GM19099 (cell line): Measurements from ENCODE around the gene CD1D.
A peak's percentile ranks its signal among the peaks of the same experiment; 100 is the strongest.

Experiments
- POLR2A ChIP-seq: IDR thresholded peaks from 3 replicates; pipeline ENCODE4 v1.6.1; 2011; ENCODE audit warnings: low read depth; ENCODE audit not compliant: insufficient read length; ENCODE audit errors: extremely low read depth

CD1D gene

GRCh38 chr1:158155673-158156072, 25.0 kb upstream of the CD1D start:
- TF ChIP-seq POLR2A: no peak

- TF ChIP-seq POLR2A: no peak
Measured at GRCh38 chr1:158159597-158159996, 21.1 kb upstream of the CD1D start.

- TF ChIP-seq POLR2A: no peak
Measured at GRCh38 chr1:158161446-158161845, 19.2 kb upstream of the CD1D start.

- no peak for TF ChIP-seq POLR2A
Measured at GRCh38 chr1:158163000-158163947, 17.4 kb upstream of the CD1D start.

GRCh38 chr1:158169105-158169504, 11.6 kb upstream of the CD1D start:
- no peak for TF ChIP-seq POLR2A

GRCh38 chr1:158176399-158176798, 4.3 kb upstream of the CD1D start:
- TF ChIP-seq POLR2A: no peak

- no peak for TF ChIP-seq POLR2A
Measured at GRCh38 chr1:158177700-158178450, 2.8 kb upstream of the CD1D start.

GRCh38 chr1:158179301-158180041, 1.2 kb upstream of the CD1D start:
- TF ChIP-seq POLR2A: peak; percentile 30

- no peak for TF ChIP-seq POLR2A
Measured at GRCh38 chr1:158181577-158181922, 855 bp downstream of the CD1D start.

- TF ChIP-seq POLR2A: no peak
Measured at GRCh38 chr1:158185770-158186169, 5.1 kb downstream of the CD1D start.

- TF ChIP-seq POLR2A: no peak
Measured at GRCh38 chr1:158186180-158186579, 5.5 kb downstream of the CD1D start.

- TF ChIP-seq POLR2A: no peak
Measured at GRCh38 chr1:158188611-158189010, 7.9 kb downstream of the CD1D start.

GRCh38 chr1:158189624-158190023, 8.9 kb downstream of the CD1D start:
- TF ChIP-seq POLR2A: no peak

GRCh38 chr1:158191299-158191698, 10.6 kb downstream of the CD1D start:
- TF ChIP-seq POLR2A: no peak

- no peak for TF ChIP-seq POLR2A
Measured at GRCh38 chr1:158196461-158196860, 15.8 kb downstream of the CD1D start.

GRCh38 chr1:158199849-158200248, 19.2 kb downstream of the CD1D start:
- TF ChIP-seq POLR2A: no peak

GRCh38 chr1:158200527-158200926, 19.8 kb downstream of the CD1D start:
- TF ChIP-seq POLR2A: no peak
